Astrocyte of the spinal cord (primary cell): ENCODE results near the gene FAM111B.

ENCODE experiments used
- DNase-seq: peaks from one replicate; pipeline ENCODE4 v3.0.0; 2011; ENCODE audit warnings: low read depth, low spot score
- H3K4me3 ChIP-seq: 2 replicates; pipeline ENCODE4 v1.5.1; 2011; ENCODE audit warnings: low read depth, mild to moderate bottlenecking, low read length, moderate library complexity
- in situ Hi-C: cut with HindIII; loops from 2 replicates; pipeline ENCODE4 v1.10.0; 2017; ENCODE audit warnings: low sequenced_read_pairs
- TF ChIP-seq, protein P1 (sequence below): IDR thresholded peaks from 2 replicates; pipeline ENCODE4 v1.5.1; 2012; ENCODE audit warnings: low read depth, mild to moderate bottlenecking, low read length, inconsistent platforms

The FAM111B gene

DNA sequence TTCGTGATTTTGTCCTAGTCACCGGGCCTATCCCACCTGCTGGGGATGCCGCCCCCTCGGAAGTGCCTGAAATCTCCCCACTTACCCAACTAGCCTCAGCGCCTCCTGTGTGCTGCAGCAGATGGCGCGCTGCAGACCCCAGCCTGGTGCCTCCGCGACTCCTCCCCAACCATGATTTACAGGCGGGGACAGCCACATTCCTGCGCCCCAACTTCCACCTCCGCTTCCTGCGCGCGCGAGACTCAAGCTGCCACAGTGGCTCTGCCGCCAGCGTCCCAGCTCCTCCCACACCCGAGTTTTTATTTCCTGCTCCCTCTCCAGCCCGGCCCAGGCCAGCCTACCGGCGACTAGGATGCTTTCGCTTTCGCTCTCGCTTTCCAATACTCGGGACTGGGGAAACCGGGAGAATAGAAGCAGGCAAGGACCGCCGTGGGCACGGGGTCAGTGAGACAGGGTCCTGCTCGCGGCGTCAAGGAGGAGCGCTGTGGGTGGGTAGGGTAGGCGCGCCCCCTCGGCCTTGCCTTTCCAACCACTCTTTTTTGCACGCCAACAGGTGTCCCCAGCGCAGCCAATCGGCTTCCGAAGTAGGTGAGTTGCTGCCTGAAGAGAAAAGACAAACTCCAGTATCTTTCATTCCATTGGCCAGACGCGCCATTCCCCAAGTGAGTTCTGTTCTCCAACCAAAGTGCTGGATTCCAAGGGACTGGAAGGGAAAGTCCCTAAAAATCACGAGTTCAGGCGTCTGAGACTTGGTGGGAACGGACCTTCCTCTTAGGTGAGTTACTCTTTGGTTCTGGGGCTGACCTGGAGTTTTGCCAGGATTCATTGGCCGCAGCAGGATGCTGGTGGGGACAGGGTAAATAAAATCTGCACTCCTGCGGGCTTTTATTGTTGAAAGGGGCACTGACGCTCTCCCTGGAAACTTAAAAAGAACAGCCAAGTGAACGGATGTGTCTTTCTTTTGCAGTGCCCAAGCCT, 35.8 kb downstream of the FAM111B start, which contains the start of gene FAM111A:
FAM111A (plus strand) TSS at position 327 of the 978 bp plus-strand sequence. CDS start 6,017 bp downstream, outside the sequence.
- peak; percentile 88 for DNase-seq
- TF ChIP-seq, protein P1, sequence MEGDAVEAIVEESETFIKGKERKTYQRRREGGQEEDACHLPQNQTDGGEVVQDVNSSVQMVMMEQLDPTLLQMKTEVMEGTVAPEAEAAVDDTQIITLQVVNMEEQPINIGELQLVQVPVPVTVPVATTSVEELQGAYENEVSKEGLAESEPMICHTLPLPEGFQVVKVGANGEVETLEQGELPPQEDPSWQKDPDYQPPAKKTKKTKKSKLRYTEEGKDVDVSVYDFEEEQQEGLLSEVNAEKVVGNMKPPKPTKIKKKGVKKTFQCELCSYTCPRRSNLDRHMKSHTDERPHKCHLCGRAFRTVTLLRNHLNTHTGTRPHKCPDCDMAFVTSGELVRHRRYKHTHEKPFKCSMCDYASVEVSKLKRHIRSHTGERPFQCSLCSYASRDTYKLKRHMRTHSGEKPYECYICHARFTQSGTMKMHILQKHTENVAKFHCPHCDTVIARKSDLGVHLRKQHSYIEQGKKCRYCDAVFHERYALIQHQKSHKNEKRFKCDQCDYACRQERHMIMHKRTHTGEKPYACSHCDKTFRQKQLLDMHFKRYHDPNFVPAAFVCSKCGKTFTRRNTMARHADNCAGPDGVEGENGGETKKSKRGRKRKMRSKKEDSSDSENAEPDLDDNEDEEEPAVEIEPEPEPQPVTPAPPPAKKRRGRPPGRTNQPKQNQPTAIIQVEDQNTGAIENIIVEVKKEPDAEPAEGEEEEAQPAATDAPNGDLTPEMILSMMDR, result peak; percentile 48
- peak within 1 kb of the TSS; percentile 94 for H3K4me3 ChIP-seq
- in situ Hi-C loops, result no loop called here

DNA sequence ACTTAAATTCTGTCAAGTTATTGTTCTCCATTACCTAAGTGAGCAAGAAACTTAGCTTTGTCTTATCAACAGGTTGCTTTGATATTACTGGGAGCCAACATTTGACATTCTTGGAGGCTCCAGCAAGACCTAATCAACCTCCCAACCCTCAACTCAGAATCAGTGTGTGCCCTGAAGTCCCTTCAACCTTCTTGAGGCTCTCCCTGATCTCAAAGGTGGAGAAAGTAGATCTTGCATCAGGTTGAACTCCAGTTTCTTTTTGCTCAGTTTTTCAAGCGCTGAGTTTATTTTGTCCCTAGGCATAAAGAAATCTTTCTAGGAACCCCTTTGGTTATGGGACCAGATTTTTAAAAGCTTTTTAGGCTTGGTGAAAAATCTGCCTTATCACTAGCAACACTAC, 37.1 kb downstream of the FAM111B start:
- peak overlapping the region; percentile 51 for H3K4me3 ChIP-seq
- in situ Hi-C loops, result no loop called here
- peak; percentile 38 for DNase-seq
- TF ChIP-seq, protein P1, result no peak

DNA sequence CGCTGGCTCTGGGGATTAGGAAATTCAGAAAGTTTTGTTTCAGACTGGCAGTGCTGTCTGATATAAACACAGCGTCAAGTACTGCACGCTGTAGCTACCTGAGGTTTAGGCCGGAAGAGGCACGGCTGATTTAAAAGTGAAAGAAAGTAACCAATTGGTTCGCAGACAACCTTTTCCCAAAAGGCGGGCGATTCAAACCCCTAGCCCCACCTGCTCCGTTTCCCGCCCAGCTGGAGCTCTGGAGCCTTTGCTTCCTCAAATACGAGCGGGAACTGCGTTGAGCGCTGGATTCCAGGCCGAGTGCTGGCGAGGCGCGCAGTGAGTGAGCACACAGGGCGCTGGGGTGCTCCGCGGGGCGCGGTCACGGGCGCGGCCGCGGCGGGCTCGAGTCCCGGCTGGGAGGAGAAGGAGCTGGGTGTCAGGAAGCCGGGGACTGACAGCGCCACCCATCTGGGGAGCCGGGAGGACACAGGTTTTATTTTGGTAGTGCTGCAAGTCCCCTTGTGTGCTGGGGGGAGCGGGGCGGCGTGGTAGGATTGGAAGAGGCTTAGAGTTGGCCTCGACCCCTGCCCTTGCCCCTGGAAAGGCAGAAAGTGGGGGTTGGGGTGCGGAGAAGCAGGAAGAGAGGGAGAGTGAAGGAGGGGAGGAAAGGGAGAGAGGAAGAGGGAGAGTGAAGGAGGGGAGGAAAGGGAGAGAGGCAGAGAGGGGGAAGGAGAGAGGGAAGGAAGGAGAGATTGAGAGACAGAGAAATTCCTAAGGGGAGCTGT, 37.7 kb downstream of the FAM111B start:
- TF ChIP-seq, protein P1, result peak; percentile 16
- in situ Hi-C loops, result no loop called here
- peak; percentile 82 for DNase-seq
- peak overlapping the region; percentile 51 for H3K4me3 ChIP-seq

DNA sequence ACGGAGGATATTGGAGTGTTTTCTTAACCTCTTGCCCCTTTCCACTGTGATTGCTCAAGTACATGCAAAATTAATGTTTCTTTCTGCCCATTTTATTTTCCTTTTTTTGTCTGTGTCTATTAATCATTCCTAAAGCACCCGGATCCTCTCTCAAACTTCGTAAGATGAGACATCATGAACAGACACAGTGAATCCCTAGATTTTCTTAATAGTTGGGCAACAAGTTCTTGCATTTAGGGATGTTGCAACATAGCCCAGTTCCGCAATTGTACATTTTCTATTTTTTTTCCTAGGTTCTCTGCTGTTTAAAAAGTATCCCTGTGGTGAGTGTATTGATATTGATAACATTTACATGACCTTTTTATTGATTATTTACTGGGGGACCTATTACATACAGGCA, 38.5 kb downstream of the FAM111B start:
- in situ Hi-C loops, result no loop called here
- DNase-seq, result peak; percentile 2
- TF ChIP-seq, protein P1, result no peak
- H3K4me3 ChIP-seq, result peak overlapping the region; percentile 51

DNA sequence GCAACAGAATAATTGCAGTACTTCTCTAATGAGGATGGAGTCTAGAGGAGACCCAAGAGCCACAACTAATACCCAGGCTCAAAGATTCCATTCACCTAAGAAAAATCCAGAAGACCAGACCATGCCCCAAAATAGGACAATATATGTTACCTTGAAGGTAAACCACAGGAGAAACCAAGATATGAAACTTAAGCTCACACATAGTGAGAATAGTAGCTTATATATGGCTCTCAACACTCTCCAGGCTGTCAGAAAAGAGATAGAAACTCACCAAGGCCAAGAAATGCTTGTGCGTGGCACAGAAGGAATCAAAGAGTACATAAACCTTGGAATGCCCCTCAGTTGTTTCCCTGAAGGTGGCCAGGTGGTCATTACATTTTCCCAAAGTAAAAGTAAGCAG, 44.7 kb downstream of the FAM111B start:
- DNase-seq, result no peak
- H3K4me3 ChIP-seq, result no peak overlapping the region
- TF ChIP-seq, protein P1, result no peak
- in situ Hi-C loops, result no loop called here

DNA sequence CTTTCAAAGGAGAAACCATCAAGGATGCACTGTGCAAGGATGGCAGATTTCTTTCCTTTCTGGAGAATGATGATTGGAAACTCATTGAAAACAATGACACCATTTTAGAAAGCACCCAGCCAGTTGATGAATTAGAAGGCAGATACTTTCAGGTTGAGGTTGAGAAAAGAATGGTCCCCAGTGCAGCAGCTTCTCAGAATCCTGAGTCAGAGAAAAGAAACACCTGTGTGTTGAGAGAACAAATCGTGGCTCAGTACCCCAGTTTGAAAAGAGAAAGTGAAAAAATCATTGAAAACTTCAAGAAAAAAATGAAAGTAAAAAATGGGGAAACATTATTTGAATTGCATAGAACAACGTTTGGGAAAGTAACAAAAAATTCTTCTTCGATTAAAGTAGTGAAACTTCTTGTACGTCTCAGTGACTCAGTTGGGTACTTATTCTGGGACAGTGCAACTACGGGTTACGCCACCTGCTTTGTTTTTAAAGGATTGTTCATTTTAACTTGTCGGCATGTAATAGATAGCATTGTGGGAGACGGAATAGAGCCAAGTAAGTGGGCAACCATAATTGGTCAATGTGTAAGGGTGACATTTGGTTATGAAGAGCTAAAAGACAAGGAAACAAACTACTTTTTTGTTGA, 45.4 kb downstream of the FAM111B start:
- no peak for DNase-seq
- no peak overlapping the region for H3K4me3 ChIP-seq
- TF ChIP-seq, protein P1, result no peak
- in situ Hi-C loops, result no loop called here
